Astrocyte (in vitro differentiated cells and primary cell): ENCODE measurements around the gene TRAPPC10.

ENCODE experiments used
- CTCF ChIP-seq: IDR thresholded peaks from 2 replicates; pipeline ENCODE4 v1.5.1; 2011; ENCODE audit warnings: low read depth, mild to moderate bottlenecking, inconsistent platforms, low read length, moderate library complexity; ENCODE audit not compliant: insufficient read depth
- EZH2 ChIP-seq: IDR thresholded peaks from 2 replicates; pipeline ENCODE4 v1.6.1; 2012; ENCODE audit warnings: mild to moderate bottlenecking, low read length, inconsistent platforms; ENCODE audit not compliant: insufficient read depth

- TF ChIP-seq EZH2 (no peak), CTCF (no peak)
These were observed 12.8 kb downstream of the TRAPPC10 start for GRCh38 chr21:44024887-44025353.
